Progenitor cell of endocrine pancreas (in vitro differentiated cells): ENCODE results near the gene CRYL1. TPM values are rescaled to one million over a fixed set of nuclear protein-coding genes. Genes with fewer than 3 reads are reported as not detected.

Source experiments
- DNase-seq: peaks from one replicate; pipeline ENCODE4 v3.0.0; 2021; ENCODE audit warnings: low spot score; ENCODE audit not compliant: unreplicated experiment
- H3K27ac Mint-ChIP-seq: 2 replicates; pipeline ENCODE4 v1.8.0; 2021; ENCODE audit warnings: mild to moderate bottlenecking, moderate library complexity, mixed read lengths
- H3K27me3 Mint-ChIP-seq: 2 replicates; pipeline ENCODE4 v1.8.0; 2021; ENCODE audit warnings: mixed read lengths
- H3K36me3 Mint-ChIP-seq: 2 replicates; pipeline ENCODE4 v1.8.0; 2022; ENCODE audit warnings: mixed read lengths; ENCODE audit not compliant: insufficient read depth
- H3K4me1 Mint-ChIP-seq: 2 replicates; pipeline ENCODE4 v1.8.0; 2021; ENCODE audit warnings: low read depth, mixed read lengths
- H3K4me3 Mint-ChIP-seq: 2 replicates; pipeline ENCODE4 v1.8.0; 2021; ENCODE audit warnings: low read depth, mild to moderate bottlenecking, moderate library complexity, mixed read lengths
- H3K9me3 Mint-ChIP-seq: 2 replicates; pipeline ENCODE4 v1.8.0; 2021; ENCODE audit warnings: low read depth, mixed read lengths
- CTCF ChIP-seq: fragments of 200-600 bp; sonication (generic); IDR thresholded peaks from one replicate; pipeline ENCODE4 v1.5.0; 2021; ENCODE audit warnings: antibody characterized with exemption, mild to moderate bottlenecking; ENCODE audit not compliant: unreplicated experiment
- total RNA-seq: library from RNA; stranded (reverse); gene quantifications from 2 replicates; pipeline ENCODE4 v1.2.1, GENCODE V29; 2021

CRYL1 gene
- total RNA-seq, 1 donor from 2014 or later, result 11.7 TPM

DNA sequence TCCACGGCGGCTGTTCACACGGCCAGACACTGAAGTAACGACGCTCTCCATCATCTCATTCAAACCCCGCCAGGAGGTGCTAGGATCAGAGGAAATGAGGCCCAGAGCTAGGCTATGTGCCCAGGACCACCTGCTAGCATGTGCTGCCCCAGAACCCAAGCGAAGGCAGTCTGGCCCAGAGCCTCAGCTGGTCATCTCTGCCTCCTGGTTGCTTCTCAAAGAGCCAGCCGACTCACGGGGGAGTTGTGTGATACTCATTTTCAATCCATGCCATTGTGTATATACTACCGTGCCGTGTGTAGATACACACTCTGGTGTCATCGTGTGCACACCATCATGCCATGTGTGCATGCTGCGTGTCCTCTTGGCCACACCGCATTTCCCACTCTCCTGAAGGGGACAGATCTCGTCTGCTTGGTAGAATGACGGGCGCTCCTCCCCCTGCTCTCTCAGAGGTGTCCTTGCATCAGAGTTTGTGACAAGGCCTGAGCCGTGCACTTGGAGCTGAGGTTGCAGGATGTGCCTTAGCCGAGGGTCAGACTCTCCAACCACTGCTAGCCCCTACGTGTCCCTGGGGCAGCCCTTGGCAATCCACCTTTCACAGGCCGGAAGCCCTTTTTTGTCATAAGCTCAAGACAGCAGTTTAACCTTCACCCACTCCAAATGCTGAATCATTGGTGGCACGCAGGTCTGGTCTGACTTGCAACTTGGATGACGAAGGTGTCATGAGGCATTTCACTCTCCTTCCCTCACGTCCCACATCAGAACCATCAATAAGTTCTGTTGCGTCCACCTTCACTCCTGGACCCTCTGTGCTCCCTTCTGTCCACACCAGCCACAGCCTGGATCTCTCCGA lies 130.4 kb downstream of the CRYL1 start:
- Mint-ChIP-seq H3K36me3 (no peaks in the 10 kb centered on the region), H3K4me3 (no peak overlapping the region), H3K27me3 (peaks cover 3% of the 10 kb centered on the region), H3K9me3 (peaks cover 4% of the 10 kb centered on the region), H3K4me1 (no peaks in the 10 kb centered on the region), H3K27ac (no peak overlapping the region)
- DNase-seq, result no peak
- TF ChIP-seq CTCF, result no peak

GRCh38 chr13:20394506-20394905 lies 131.2 kb downstream of the CRYL1 start:
- no peak overlapping the region for H3K27ac Mint-ChIP-seq
- peaks cover 4% of the 10 kb centered on the region for H3K9me3 Mint-ChIP-seq
- no peaks in the 10 kb centered on the region for H3K36me3 Mint-ChIP-seq
- H3K4me3 Mint-ChIP-seq, result no peak overlapping the region
- no peak for DNase-seq
- no peaks in the 10 kb centered on the region for H3K27me3 Mint-ChIP-seq
- H3K4me1 Mint-ChIP-seq, result no peaks in the 10 kb centered on the region
- no peak for TF ChIP-seq CTCF

DNA sequence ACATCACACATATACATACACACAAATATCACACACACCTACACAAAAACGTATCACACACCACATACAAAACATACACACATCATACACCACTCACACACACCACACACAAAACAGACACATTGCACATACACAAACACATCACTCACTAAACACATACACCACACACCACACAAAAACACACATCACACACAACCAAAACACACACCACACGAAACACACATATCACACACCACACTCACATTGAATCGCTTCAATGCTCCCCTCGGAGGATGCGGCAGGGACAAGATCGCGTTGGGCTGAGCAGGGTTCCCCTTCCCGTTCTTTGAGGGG lies 131.5 kb downstream of the CRYL1 start:
- no peaks in the 10 kb centered on the region for H3K36me3 Mint-ChIP-seq
- TF ChIP-seq CTCF, result no peak
- H3K27ac Mint-ChIP-seq, result no peak overlapping the region
- no peak for DNase-seq
- H3K4me3 Mint-ChIP-seq, result no peak overlapping the region
- H3K27me3 Mint-ChIP-seq, result no peaks in the 10 kb centered on the region
- H3K4me1 Mint-ChIP-seq, result no peaks in the 10 kb centered on the region
- peaks cover 4% of the 10 kb centered on the region for H3K9me3 Mint-ChIP-seq

DNA sequence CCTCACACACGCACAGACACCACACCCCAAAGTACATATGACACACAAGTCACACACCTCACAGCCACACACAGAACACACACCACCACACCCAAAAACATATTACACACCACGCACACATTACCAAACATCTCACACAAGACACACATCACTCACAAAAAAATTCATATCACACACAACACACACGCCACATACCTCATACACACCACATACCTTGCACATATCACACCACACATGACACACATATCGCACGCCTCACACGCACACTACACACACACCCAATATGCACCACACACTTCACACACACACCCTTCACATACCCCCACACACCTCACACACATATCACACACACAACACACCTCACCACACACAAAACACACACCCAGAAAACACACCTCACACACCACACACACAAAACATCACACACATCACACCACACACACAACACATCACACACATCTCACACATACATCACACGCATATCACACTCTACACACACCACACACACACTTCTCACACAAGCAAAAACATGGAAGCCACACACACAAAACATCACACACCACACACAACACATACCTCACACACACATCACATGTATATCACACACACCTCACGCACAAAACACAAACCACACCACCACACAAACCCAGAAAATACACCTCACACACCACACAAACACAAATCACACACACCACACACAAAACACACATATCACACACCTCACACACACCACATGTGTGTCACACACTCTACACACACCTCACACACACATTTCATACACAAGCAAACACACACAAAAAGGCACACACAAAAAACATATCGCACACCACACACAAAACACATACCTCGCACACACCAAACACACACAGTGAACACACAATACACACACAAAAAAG lies 132.1 kb downstream of the CRYL1 start:
- H3K27ac Mint-ChIP-seq, result no peak overlapping the region
- H3K27me3 Mint-ChIP-seq, result no peaks in the 10 kb centered on the region
- H3K9me3 Mint-ChIP-seq, result peaks cover 4% of the 10 kb centered on the region
- no peaks in the 10 kb centered on the region for H3K4me1 Mint-ChIP-seq
- no peak for DNase-seq
- H3K36me3 Mint-ChIP-seq, result no peaks in the 10 kb centered on the region
- H3K4me3 Mint-ChIP-seq, result no peak overlapping the region
- TF ChIP-seq CTCF, result no peak

DNA sequence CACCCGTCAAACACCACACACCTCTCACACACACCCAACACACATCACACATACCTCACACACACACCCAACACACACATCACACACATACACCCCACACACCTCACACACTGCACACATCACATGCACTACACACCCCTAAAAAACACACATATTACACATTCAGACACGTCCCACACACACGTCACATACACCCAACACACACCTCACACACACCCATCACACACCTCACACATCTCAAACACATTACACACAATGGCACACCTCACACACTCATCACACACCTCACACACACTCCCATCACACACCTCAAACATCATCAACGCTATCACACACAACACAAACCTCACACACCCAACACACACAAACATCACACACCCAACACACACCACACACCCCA lies 133.1 kb downstream of the CRYL1 start:
- Mint-ChIP-seq H3K36me3 (no peaks in the 10 kb centered on the region), H3K9me3 (peaks cover 4% of the 10 kb centered on the region), H3K4me1 (no peaks in the 10 kb centered on the region), H3K4me3 (no peak overlapping the region), H3K27ac (no peak overlapping the region), H3K27me3 (no peaks in the 10 kb centered on the region)
- TF ChIP-seq CTCF, result no peak
- no peak for DNase-seq
